ENCODE data around the gene DPP6.

DPP6 gene

DNA sequence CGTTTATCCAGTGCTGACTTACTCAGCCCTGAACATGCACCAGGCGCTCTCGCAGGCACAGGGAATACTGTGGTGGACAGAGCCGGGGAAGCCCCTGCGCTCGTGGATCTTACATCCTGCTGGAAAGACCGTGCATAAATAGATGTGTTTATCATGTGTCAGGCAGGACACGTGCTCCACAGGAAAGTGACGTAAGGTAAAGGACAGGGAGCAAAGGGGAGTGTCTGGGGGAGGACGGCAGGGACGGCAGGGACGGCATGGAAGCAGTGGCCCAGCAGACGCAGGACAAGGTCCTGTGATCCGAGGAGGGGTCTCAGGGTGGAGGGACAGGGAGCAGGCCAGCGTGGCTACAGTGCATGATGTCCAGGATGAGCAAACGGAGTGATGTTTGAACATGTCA lies 540.2 kb downstream of the DPP6 start:
- no peak for DNase-seq (ENCODE audit: low spot score)

DNA sequence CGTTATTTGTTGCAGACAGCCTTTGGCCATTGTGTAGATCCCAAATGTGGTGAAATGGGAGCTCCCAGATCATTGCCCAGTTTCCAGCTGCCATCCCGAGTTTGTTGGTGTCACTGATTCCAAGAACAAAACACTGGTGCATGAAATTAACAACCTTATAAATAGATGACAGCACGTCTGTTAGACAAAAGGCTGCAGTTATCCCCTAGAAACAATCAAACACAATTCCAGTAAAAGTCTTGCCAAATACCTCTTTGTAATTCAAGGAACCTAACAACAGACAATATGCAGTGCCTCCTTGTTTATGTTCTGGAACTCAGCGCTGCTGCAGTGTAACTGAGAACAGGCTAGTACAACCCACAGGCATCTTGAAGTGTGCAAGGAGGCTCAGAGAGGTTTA lies 546.2 kb downstream of the DPP6 start:
- no peak for DNase-seq (ENCODE audit: low spot score)

DNA sequence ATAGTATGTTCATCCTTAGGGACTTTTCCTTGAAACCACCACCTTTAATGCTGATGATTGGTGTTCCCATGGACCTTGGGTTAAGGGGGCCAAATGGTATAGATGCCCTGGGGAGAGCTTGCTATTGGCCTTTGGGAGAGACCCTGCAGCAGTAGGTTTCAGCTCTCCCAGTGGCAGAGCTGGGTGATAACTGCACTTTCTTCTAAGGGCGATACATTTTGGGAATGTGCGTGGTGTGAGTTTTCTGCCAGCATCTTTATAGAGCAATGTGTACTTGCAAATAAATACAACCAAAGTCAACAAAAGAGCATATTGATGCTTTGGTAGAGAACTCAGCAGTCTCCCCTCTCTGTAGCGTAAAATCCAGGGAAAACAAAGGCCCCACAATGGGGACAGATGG lies 546.7 kb downstream of the DPP6 start:
- DNase-seq (ENCODE audit: low spot score) = no peak

DNA sequence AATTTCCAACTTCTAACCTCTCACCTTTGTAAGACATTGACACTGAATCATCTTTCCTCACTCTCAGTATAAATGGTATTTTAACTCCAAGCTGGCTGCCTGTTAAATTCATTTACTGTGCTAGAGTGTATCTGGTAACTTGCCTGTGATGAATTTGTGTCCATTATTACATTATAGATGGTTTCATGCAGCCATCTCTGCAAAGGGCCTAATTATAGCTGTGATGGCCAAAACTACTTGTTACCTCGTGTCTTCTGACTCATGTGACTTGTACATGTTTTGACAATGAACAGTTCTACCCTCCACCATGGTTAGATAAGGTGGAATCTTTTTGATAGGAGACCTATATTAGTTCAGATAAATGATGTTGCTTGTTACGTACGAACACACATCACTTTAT lies 558.7 kb downstream of the DPP6 start:
- no peak for DNase-seq (ENCODE audit: low spot score)

DNA sequence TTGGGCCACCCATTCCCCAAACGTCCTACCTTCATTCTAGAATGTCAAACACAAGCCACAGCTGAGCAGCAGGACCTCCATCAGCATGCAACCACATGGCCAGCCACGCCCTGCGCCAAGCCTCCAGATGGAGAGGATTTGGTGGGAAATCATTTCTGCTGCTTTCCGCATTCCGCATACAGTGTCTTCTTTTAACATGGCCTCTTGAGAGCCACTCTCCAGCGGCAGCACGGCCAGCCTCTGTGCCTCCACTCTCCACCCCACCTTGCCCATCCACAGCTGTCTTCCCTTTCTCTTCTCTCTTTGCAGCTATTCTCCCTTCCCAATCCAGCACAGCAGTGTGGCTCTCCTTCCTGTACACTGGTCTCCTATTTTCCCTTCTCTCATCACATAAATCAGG lies 561.6 kb downstream of the DPP6 start:
- DNase-seq (ENCODE audit: low spot score) = no peak

DNA sequence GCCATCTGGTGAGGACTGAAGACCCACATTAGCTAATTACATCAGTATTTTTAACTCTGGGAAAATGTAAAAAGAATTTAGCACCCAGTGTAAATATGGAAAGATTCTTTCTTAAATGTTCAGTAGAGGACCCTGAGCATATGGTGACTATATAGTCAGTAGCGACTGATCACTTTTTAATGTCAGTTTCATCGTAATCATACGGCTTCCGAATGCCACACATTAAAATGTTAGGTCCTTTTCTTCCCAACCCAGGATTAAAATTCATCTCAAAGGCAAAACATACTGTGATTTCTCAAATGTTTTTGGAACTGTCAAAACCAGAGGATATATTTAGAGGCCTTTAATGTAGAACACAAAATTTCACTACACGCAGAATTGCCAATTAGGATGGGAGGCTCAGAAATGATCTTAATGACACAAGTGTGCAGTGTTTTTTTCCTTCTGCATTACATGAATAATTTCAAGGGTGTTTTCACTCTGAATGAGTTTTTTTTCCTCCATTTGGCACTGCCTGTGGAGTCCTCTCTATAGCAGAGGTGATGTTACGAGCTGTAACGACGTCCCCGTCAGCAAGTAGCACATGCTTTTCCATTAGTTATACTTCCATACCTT lies 568.0 kb downstream of the DPP6 start:
- DNase-seq (ENCODE audit: low spot score) = no peak

DNA sequence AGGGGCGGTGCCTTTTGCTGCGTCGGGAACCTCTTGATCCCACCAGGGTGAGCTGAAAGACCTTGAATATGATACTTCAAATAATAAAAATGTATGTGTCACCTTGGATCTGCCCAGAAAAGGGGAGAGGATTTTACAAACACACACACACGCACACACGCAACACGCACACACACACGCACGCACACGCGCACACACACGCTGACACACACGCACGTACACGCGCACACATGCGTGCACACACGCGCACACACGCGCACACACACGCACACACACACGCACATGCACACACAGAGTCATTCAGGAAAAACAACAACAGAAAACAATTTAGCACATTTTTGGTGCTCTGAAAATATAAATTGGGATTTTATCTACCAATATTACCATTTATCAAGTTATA lies 571.2 kb downstream of the DPP6 start:
- no peak for DNase-seq (ENCODE audit: low spot score)

DNA sequence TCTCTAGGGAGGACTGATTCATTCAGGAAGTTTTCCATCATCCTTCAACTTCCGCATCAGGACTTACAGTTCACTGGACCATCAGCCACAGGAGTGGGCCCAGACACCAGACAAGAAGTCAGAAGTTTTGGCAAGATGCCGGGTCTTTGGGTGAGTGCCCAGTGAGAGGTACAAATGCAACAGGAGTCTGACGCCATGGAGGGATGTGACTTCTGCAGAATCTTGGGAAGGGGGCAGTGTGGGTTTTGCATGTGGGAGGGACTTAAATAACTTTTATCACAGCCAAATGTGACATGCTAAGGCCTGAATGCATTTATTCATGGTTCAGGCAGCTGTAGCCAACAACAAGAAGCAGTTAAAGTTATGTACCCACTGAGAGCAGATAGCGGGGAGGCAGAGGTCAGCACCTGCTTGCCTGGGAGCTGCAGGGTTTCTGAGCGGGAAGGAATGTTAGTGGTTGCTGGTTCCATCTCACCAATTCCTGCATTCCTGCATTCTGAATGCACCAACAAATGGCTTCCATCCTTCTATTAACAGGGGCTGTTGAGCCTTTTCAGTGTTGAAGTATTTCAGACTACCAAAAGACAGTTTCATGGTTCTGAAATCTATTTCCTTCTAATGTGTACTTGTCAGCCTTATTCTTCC lies 575.6 kb downstream of the DPP6 start:
- DNase-seq (ENCODE audit: low spot score) = no peak

DNA sequence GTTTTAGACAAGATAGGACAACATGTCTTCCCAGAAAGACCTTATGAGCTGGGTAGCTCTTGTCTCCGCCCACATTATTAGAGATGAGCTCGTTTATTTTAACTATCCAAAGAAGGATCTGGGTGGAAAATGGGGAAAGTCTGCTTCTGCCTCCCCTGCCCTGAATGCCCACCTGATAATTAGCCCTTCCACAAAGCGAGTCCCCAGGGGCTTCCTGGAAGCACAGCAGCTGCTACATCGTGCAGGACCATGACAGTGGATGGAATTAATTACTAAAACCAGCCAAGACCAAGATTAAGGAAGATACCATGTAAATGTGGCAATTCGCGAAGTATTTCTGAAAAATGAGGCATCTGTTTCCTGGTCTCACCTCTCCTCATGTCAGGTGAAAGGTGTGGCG lies 576.4 kb downstream of the DPP6 start:
- DNase-seq (ENCODE audit: low spot score) = no peak

DNA sequence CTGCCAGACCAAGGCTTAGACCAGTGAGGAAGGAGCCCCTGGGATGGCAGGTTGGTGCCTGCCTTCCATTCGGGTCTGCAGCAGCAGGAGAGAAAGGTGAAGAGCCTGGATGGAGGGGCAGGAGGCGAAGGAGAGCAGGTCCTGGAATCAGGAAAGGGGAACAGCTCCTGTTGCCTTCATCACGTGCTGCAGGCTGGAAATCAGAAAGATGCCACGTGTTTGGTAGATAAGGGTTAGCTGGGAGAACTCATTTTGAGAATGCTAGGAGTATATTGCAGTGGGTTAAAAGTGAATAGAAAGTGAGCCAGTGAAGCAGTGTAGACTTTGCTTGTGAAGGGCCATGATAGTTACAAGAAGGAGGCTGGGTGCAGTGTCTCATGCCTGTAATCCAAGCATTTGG lies 579.0 kb downstream of the DPP6 start:
- DNase-seq (ENCODE audit: low spot score) = no peak

DNA sequence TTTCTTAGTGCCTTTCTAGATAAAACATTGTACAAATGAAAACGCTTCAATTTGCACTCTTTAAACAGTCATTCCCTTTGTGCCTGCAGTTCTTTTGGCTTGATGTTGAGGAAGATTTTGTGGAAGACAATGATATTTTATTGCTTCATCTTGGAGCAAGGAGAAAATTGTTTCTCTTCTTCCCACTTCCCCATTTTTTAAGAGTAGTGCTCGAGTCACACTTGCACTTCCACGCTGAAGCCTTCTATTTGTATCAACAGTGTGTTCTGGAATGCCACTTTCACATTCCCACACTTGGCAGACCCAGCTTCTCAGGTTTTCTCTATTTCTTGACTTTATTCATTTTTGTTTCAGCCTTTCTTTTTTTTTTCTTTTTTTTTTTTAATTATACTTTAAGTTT lies 581.4 kb downstream of the DPP6 start:
- DNase-seq (ENCODE audit: low spot score) = no peak

DNA sequence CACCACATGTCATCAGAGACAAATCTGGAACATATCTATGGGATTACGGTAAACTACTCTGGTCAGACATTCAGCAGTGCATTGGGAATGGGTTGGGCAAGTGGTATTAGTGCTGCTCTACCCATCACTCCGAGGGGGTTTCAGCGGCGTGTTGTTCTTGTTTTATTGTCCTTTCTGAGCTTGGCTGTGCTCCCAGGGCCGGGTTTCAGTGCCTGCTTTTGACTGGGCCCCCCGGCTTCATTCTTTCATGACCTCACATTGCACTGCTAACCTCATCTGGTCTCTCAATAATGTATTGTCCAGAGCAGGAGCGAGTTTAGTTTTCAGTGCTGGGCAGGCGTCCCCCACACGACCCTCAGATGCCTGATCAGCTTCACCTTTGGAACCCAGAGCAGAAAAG lies 586.1 kb downstream of the DPP6 start:
- no peak for DNase-seq (ENCODE audit: low spot score)

DNA sequence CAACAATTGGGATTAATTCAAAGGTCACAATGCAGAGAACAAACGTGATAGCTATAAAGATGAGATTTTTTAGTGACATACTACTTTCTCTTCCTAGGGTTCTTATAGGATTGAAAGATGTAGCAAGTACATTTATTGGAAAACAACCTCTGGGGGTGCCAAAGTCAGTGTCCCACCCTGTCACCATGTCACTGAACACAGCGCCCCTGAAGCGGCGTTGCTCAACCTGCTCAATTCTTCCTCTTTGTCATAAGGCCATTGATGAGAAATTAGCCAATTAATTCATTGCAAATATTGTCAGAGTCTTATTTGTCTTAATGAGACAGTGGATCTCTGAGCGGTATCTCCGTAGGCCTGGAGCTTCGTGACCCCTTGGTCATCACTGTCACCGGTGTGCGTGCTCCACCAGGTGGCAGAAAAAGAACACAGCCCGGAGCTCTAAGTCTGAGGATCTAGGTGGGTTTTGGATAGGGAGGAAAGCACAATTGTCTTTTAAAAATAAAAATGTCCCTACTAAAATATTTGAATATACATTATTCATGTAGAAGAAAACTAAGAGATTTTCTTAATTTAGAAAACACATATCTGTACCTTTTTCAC lies 588.2 kb downstream of the DPP6 start:
- DNase-seq (ENCODE audit: low spot score) = peak; percentile 49

DNA sequence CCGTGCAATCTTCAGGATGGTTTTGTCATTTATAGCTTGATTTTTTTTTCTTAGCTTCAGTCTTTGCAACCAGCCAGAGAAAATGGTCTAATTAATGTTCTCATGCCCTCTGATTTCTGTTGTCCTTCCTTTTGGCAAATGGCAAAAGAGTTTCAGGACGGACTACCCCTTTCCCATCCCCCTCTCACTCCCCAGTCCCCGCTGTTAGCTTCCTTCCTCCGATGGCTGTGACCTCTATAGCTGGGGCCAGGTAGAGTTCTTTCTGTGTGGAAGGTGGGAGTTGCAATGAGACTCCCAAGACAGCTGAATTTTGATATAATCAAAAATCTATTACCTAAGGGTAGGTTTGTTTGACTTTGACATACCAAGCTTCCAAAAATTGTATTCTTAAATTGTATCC lies 588.7 kb downstream of the DPP6 start:
- no peak for DNase-seq (ENCODE audit: low spot score)

DNA sequence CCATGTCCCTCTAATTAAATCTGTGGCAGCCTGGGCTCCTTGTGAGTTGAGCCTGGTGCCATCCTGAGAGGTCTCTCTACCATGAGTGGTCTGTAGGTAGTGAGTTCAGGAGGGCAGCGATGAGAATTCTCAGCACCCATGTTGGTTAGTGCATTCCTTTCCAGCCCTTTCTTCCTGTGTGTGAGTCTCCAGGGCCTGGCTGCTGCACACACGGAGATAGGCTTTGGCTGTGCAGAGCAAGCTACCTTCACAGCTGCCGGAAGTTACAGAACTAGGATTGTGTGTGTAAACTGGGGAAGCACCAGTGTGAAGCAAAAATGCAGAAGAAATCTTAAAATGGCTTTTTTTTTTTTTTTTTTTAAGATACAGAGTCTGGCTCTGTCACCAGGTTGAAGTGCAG lies 592.2 kb downstream of the DPP6 start:
- no peak for DNase-seq (ENCODE audit: low spot score)

DNA sequence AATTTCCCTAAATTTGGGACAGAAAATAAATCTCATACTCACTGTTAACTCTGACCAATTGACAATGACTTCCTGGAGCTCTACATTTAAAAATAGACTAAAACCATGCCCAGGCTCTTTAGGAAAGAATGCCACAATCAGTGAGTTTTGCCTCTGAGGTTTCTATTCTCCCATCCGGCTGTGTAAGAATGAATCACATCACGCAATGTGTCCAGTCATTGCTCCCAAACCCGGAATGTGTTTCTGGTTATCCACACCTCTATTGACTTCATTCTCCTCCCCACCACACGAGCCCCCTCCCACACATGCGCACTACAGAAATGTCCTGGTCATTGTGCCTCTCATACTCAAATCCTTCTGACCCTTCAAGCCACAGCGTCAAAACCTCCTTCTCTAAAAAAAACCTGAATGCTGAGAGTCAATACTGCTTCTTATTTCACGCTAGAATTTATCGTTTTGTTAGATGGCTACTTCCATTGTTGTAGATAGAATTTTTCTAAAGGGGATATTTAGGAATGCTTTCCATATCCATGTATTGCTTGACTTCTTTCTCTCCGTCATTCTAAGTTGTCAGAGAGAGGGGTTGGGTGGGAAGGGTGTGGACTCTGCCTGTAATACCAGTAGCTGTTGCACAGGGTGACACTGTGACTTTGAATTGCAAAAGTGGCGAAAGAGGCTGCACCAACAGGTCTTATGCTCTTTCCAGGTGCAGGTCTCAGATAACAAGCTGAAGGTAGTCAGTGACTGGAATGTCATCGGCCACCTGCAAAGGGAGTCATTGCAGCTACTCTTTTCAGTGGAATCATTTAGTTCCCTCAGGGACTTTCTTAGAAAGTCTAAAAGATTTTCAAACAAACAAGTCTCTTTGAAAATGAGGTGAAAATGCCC lies 594.2 kb downstream of the DPP6 start:
- DNase-seq (ENCODE audit: low spot score) = no peak

DNA sequence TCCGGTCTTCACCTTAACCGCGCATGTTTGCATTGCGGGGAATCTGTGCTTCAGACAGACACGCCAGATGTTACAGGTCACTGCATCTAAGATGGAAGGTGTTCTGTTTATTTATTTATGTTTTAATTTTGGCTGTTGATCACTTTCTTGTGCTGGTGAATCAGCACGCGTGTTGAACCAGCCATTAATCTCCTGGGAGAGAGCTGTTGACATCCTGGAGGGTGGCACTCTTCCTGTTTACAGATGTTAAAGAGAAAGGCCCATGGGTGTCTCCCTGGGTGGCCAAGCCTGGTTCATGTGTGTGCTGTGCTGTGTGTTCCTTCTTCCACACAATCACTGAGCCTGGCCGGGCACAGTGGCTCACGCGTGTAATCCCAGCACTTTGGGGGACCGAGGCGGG lies 595.4 kb downstream of the DPP6 start:
- no peak for DNase-seq (ENCODE audit: low spot score)

DNA sequence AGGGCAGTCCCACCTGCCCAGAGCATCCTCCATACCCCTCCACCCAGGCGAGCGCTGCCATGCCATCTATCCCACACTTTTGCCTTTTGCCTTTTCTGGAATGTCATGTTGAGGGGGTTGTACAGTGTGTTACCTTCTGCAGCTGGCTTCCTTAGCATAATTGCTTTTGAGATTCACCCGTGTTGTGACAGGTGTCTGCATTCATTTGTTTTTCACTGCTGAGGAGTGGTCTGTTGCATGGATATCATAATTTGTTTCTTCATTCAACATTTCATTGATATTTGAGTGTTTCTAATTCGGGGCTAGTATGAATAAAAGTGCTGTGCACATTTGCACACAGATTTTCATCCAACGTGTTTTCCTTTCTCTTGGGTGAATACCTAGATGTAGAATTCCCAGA lies 596.8 kb downstream of the DPP6 start:
- no peak for DNase-seq (ENCODE audit: low spot score)

DNA sequence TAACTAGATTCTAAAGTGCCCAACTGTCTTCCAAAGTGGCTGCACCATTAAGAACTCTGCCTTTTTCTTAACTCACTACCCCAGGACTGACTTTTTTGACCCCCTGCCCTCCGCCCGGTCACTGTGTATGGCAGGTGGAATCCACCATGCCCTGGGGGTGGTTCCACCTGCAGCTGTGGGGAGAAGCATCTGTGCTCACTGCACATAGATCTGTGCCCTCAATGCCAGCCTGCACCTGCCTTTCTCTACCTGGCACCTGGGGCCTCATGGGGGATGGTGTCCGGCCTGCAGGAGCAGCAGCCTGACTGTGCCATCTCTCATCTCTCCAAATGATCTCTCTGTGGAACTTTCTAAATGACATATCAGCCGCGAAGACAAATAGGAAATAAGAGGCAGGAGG lies 597.2 kb downstream of the DPP6 start:
- DNase-seq (ENCODE audit: low spot score) = no peak

DNA sequence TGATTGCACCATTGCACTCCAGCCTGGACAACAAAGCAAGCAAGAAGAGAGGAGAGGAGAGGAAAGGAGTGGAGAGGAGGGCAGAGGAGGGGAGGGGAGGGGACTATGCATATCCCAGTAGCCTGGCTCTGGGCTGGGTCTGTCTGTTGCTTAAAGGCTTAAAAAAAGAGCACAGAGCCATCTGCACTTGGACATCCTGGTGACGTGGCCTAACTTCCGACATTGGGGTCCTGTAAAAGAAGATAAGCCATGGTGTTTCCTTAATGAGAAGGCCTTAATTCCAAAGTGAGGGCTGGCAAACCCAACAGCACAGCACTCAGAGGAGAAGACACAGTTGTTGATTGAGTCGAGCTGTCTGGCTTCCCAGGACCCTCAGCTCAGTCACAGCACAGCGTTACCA lies 598.1 kb downstream of the DPP6 start:
- DNase-seq (ENCODE audit: low spot score) = no peak

DNA sequence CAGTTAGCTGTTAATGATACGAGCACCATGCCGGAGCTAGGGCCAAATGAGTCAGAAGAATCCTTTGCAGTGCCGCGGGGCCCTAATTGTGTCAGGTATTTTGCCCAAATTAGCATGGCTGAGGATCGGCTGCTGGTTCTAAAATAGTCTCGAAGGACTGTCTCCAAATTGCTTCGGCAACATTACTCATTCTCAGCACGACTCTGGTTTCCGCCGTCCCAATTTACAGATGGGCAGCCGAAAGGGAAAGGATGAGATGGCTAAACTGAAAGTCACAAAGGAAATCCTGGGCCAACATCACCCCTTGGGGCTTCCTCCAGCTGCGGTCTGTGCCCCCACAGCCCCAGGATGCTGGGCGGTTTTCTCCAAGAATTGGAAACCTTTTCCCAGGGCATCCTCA lies 599.3 kb downstream of the DPP6 start:
- DNase-seq (ENCODE audit: low spot score) = no peak

DNA sequence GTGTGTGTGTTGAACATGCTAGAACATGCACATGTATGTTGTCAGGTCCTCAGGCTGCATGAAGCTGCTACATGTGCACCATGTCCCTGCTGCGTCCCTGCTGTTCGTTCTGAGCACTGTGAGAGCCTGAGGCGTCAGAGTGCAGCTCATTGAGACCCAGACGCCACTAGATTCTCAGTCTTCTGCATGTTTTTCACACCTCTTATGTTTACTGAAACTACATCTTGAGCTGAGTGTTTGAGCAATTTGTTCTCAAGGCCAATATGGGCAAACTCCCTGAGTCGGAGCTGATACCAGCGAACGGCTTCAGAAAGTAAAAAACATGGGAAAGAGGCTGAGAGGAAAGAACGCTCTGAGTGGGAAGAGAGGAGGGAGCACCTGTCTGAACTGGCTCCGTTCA lies 600.4 kb downstream of the DPP6 start:
- no peak for DNase-seq (ENCODE audit: low spot score)

DNA sequence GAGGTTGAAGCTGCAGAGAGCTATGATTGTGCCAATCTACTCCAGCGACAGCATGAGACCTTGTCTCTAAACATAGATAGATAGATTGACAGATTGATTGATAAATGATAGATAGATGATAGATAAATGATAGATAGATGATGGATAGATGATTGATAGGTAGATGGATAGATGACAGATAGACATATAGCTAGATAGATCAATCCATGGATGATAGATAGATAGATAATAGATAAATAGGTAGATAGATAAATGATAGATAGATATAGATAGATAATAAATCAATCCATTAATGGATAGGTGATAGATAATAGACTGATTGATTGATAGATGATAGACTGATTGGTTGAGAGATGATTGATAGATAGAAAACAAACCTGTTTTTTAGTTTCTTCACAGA lies 601.1 kb downstream of the DPP6 start:
- no peak for DNase-seq (ENCODE audit: low spot score)
